ENCODE measurements around the gene CARM1. TPM values are rescaled to one million over a fixed set of nuclear protein-coding genes. Genes with fewer than 3 reads are reported as not detected.

Gene CARM1
- total RNA-seq, 1 donor from 2014 or later, result 9.2 TPM

DNA sequence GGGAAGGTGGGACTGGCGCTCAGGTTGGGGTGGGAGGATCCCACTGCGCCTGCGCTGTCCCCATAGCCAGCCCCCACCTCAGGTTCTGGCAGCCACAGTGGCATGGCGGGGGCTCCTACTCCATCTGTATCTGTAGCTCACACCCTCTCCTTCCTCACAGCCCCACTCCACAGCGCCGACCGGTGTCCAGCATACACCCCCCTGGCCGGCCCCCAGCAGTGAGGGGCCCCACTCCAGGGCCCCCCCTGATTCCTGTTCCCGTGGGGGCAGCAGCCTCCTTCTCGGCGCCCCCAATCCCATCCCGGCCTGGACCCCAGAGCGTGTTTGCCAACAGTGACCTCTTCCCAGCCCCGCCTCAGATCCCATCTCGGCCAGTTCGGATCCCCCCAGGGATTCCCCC lies 41.4 kb upstream of the CARM1 start:
- TF ChIP-seq, protein P1, sequence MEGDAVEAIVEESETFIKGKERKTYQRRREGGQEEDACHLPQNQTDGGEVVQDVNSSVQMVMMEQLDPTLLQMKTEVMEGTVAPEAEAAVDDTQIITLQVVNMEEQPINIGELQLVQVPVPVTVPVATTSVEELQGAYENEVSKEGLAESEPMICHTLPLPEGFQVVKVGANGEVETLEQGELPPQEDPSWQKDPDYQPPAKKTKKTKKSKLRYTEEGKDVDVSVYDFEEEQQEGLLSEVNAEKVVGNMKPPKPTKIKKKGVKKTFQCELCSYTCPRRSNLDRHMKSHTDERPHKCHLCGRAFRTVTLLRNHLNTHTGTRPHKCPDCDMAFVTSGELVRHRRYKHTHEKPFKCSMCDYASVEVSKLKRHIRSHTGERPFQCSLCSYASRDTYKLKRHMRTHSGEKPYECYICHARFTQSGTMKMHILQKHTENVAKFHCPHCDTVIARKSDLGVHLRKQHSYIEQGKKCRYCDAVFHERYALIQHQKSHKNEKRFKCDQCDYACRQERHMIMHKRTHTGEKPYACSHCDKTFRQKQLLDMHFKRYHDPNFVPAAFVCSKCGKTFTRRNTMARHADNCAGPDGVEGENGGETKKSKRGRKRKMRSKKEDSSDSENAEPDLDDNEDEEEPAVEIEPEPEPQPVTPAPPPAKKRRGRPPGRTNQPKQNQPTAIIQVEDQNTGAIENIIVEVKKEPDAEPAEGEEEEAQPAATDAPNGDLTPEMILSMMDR (IDR thresholded peaks at IDR 0.05; ENCODE audit: insufficient read depth, low read length, severe bottlenecking), result no peak

DNA sequence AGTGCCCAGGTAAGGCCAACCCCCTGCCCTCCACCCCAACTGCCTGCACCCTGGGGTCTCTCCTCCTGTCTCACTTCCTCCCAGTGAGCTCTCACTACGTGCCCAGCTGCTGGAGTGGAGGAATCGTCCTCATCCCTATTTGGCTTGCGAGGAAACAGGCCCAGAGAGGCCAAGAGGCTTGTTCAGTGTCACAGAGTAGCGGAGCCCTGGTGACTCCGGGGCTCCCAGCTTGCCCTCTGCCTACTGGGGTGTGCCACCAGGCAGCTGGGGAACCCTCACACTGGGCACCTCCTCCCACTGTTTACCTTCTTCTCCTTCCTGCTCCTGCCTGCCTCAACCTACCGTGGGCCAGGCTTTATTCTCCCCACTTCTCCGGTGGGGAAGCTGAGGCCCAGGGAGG lies 41.0 kb upstream of the CARM1 start:
- FAIRE-seq (no peak), DNase-seq (ENCODE audit: low read depth) (no peak)
- no peaks in the 10 kb centered on the region for H3K27me3 ChIP-seq (ENCODE audit: control insufficient read depth, insufficient read depth, low read length)
- no peak overlapping the region for H3K4me3 ChIP-seq (ENCODE audit: low read depth, low read length)
- TF ChIP-seq, protein P1 (IDR thresholded peaks at IDR 0.05; ENCODE audit: insufficient read depth, low read length, severe bottlenecking), result no peak
- H3K36me3 ChIP-seq (ENCODE audit: control insufficient read depth, insufficient read depth, low read length), result peaks cover 17% of the 10 kb centered on the region

More for the DNA sequence above, 41.4 kb upstream of the CARM1 start:
- Histone ChIP-seq H3K36me3 (ENCODE audit: control insufficient read depth, insufficient read depth, low read length) (peaks cover 17% of the 10 kb centered on the region), H3K4me3 (ENCODE audit: low read depth, low read length) (no peak overlapping the region), H3K27me3 (ENCODE audit: control insufficient read depth, insufficient read depth, low read length) (no peaks in the 10 kb centered on the region)
- FAIRE-seq, result no peak
- DNase-seq (ENCODE audit: low read depth), result no peak

GRCh38 chr19:10830931-10831779 lies 40.2 kb upstream of the CARM1 start:
- Histone ChIP-seq H3K36me3 (ENCODE audit: control insufficient read depth, insufficient read depth, low read length) (peaks cover 14% of the 10 kb centered on the region), H3K27me3 (ENCODE audit: control insufficient read depth, insufficient read depth, low read length) (no peaks in the 10 kb centered on the region), H3K4me3 (ENCODE audit: low read depth, low read length) (no peak overlapping the region)
- no peak for DNase-seq (ENCODE audit: low read depth)
- TF ChIP-seq, protein P1 (IDR thresholded peaks at IDR 0.05; ENCODE audit: insufficient read depth, low read length, severe bottlenecking), result no peak
- FAIRE-seq, result no peak

GRCh38 chr19:10831987-10832938 lies 39.1 kb upstream of the CARM1 start:
- no peak for DNase-seq (ENCODE audit: low read depth)
- peaks cover 14% of the 10 kb centered on the region for H3K36me3 ChIP-seq (ENCODE audit: control insufficient read depth, insufficient read depth, low read length)
- H3K27me3 ChIP-seq (ENCODE audit: control insufficient read depth, insufficient read depth, low read length), result no peaks in the 10 kb centered on the region
- TF ChIP-seq, protein P1 (IDR thresholded peaks at IDR 0.05; ENCODE audit: insufficient read depth, low read length, severe bottlenecking), result no peak
- FAIRE-seq, result no peak
- no peak overlapping the region for H3K4me3 ChIP-seq (ENCODE audit: low read depth, low read length)

GRCh38 chr19:10832939-10833296 lies 38.4 kb upstream of the CARM1 start:
- Histone ChIP-seq H3K36me3 (ENCODE audit: control insufficient read depth, insufficient read depth, low read length) (peaks cover 14% of the 10 kb centered on the region), H3K4me3 (ENCODE audit: low read depth, low read length) (no peak overlapping the region), H3K27me3 (ENCODE audit: control insufficient read depth, insufficient read depth, low read length) (no peaks in the 10 kb centered on the region)
- FAIRE-seq, result no peak
- TF ChIP-seq, protein P1 (IDR thresholded peaks at IDR 0.05; ENCODE audit: insufficient read depth, low read length, severe bottlenecking), result no peak
- DNase-seq (ENCODE audit: low read depth), result no peak

Measured in bronchial epithelial cell (primary cell).